Hematopoietic multipotent progenitor cell (in vitro differentiated cells): Measurements from ENCODE around the gene ANKRD13A. TPM values are rescaled to one million over a fixed set of nuclear protein-coding genes. Genes with fewer than 3 reads are reported as not detected.
A peak's percentile ranks its signal among the peaks of the same experiment; 100 is the strongest.
"Not testable (repeated sequence)": the region's sequence is repeated elsewhere in the genome, so short reads cannot be mapped to it uniquely, and the experiment has no call there.

Experiments used
- DNase-seq, 3 donors: peaks; one replicate each; pipeline ENCODE4 v3.0.0-alpha.2; 2011 to 2015; ENCODE audit warnings: low read depth in 2 of 3, low spot score in 2 of 3
- total RNA-seq: library from RNA; depleted of rRNA; stranded (reverse); fragments of >200 nt; gene quantifications from one replicate; pipeline ENCODE4 v1.2.3, GENCODE V29; 2012

Gene ANKRD13A
- total RNA-seq, 1 donor = 99.9 TPM

DNA sequence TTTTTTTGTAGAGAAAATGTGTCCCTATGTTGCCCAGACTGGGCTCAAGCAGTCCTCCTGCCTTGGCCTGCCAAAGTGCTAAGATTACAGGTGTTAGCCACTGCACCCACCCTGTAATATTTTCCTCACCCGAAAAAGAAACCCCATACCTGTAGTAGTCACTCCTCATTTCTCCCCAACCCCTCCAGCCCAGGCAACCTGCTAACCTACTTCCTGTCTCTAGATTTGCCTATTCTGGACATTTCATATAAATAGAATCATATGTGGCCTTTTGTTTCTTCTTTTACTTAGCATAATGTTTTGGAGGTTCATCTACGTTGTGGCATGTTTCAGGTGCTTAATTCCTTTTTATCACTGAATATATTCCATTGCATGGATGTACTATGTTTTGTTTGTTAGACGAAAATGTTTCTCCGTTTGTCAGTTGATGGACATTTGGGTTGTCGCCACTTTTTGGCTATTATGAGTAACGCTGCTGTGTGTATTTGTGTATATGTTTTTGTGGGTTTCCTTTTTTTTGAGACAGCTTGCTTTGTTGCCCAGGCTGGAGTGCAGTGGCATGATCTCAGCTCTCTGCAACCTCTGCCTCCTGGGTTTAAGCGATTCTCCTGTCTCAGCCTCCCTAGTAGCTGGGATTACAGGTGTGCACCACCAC is 6.2 kb downstream of the ANKRD13A start:
- no peak for DNase-seq

- DNase-seq = no peak
Observed at GRCh38 chr12:110006115-110006514, 6.9 kb downstream of the ANKRD13A start.

GRCh38 chr12:110007881-110008280 is 8.7 kb downstream of the ANKRD13A start:
- peak in 1 of 3 donors; percentile 50 for DNase-seq

DNA sequence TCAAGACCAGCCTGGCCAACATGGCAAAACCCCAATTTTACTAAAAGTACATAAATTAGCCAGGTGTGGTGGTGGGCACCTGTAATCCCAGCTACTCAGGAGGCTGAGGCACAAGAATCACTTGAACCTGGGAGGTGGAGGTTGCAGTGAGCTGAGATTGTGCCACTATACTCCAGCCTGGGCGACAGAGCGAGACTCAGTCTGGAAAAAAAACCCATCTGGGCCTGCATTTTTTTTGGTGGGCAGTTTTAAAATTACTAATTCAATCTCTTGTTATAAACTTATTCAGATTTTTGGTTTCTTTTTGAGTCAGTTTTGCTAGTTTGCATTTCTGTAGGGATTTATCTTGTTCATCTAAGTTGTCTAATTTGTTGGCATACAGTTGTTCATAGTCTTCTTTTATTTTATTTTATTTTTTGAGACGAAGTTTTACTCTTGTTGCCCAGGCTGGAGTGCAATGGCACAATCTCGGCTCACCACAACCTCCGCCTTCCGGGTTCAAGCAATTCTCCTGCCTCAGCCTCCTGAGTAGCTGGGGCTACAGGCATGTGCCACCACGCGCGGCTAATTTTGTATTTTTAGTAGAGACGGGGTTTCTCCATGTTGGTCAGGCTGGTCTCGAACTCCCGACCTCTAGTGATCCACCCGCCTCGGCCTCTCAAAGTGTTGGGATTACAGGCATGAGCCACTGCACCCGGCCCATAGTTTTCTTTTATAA is 9.6 kb downstream of the ANKRD13A start:
- not testable (repeated sequence) for DNase-seq

GRCh38 chr12:110010853-110011723 is 11.9 kb downstream of the ANKRD13A start:
- no peak for DNase-seq

GRCh38 chr12:110012137-110012536 is 12.9 kb downstream of the ANKRD13A start:
- no peak for DNase-seq

DNA sequence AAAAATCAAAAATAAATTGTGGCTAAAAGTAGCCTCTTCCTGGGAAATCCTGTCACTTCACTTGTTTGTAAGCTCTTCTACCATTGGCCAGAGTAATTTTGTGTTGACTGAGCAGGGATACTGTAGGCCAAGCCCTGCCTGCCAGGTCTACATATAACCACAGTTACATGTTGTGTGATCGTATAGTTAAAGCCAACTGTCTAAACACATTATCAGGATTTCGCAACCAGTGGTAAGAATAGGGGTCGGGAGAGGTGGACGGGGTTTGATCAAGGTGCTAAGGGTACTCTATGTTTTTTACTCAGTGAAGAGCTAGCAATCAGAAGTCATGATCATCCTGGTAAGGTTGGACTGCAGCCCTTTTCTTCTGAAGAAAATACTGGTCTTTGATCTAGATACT is 13.4 kb downstream of the ANKRD13A start:
- DNase-seq = no peak

DNA sequence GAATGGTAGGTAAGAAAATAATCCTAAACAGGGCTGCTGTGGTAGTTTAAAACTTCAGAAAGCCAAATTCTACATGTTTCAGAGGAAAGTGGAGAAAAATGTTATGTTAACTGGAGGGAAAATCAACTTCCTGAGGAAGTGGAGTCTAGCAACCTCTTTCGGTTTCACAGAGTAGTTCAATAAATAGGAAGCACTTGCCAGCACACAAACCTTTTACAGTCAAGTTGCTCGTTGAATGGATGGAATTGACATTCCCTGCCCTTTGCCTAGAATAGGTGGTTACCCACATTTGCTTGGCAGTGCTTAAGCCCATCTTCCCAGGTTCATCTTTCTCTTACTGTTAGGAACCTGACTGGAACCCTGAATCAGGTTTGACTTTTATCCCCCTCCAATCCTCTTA is 15.9 kb downstream of the ANKRD13A start:
- peak in 1 of 3 donors; percentile 58 for DNase-seq

GRCh38 chr12:110020956-110021355 is 21.7 kb downstream of the ANKRD13A start:
- DNase-seq = no peak

- no peak for DNase-seq
Observed at GRCh38 chr12:110023059-110023980, 24.1 kb downstream of the ANKRD13A start.

DNA sequence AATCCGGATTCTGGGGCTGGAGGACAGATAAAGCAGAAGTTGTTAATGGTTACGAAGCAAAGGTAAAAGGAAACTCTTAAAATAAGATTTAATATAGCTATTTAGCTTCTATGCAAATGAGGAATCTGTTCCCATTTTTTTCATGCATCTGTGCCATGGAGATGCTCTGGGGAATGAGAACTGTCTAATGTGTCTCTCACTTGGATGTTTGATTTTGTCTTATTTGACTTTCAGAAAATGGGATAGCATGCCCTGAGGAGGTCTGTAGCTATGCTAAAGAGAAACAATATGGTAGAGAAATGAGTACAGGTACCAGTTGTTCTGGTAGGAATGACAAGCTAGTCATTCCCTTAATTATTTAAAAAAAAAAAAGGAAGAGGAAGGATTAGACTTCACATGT is 24.8 kb downstream of the ANKRD13A start:
- DNase-seq = no peak

DNA sequence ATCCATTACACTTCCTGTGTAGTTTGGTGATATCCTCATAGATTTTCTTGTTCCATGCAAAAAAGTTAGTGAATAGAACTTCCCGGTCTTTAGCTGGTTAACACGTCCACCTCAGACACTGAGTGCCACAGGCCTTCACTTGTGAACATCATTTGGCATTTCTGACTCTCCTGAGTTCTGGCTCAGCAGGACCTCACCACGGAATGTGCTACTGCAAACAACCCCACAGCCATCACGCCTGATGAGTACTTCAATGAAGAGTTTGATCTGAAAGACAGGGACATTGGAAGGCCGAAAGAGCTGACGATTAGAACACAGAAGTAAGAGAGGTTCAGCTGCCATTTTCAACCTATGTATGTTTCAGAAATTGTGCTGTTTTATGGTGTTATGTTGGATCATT is 29.1 kb downstream of the ANKRD13A start:
- no peak for DNase-seq

- no peak for DNase-seq
Observed at GRCh38 chr12:110029290-110029815, 30.1 kb downstream of the ANKRD13A start.

- no peak for DNase-seq
Observed at GRCh38 chr12:110033888-110034287, 34.7 kb downstream of the ANKRD13A start.

GRCh38 chr12:110035534-110036104 is 36.4 kb downstream of the ANKRD13A start:
- no peak for DNase-seq

- DNase-seq = no peak
Observed at GRCh38 chr12:110037315-110037714, 38.1 kb downstream of the ANKRD13A start.

DNA sequence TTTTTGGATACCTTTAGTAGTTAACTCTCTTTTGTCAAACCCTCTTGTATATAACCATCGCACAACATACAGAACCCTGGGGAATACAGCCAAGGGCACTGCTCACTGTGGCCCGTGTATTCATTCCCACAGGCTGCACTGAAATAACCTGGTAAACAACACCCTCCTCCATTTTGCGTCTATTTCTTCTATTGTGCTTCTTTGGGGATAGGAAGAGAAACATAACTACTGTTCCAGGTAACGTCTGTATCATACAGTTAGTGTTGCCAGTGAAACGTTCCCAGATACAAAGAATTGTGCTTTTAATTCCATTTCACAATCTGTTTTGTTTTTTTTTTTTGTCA is 39.5 kb downstream of the ANKRD13A start:
- no peak for DNase-seq

- no peak for DNase-seq
Observed at GRCh38 chr12:110039085-110039807, 40.0 kb downstream of the ANKRD13A start.

- DNase-seq = no peak
Observed at GRCh38 chr12:110042264-110042663, 43.0 kb downstream of the ANKRD13A start.
